ENCODE results near the gene POM121C.
"Not testable (repeated sequence)": the region's sequence is repeated elsewhere in the genome, so short reads cannot be mapped to it uniquely, and the experiment has no call there.

DNA sequence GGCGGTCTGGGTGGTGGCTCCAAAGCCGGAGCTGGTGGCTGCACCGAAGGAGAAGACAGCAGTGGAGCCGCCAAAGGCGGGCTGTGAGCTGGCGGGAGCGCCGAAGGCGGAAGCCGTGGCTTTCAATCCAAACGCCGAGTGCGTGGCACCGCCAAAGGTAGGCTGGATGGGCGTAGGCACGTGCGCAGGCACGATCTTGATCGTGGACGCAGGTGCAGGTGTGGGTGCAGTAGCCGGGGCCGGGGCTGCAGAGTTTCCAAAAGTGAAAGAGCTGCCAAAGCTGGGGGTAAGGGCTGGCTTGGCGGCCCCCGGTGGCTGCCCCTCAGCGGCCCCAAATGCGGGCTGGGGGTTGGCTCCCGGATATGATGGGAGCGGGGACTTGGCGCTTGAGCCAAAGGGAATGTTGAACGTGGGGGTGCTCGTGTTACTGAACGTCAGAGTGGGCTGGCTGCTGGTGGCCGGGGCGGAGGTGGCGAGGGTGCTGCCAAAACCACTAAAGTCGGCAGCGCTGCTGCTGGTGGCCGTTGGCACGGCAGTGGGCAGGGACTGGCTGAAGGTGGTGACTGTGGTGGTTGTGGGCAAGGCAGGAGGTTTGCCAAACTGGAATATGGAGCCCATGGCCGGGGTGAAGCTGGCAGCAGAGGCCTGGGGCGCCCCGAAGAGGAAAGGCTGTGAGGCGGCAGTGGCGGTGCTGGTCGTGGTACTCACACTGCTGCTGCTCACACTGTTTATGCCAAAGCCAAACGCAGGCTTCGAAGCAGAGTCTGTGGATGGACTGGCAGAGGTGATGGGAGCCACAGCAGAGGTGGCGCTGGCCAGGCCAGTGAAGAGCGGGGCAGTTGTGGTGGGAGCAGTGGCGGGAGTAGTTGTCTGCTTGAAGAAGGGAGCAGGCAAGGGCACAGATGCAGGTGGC lies 64.0 kb downstream of the POM121C start:
- TF ChIP-seq ZFX (IDR thresholded peaks at IDR 0.05) = not testable (repeated sequence)
- TF ChIP-seq, protein P1, sequence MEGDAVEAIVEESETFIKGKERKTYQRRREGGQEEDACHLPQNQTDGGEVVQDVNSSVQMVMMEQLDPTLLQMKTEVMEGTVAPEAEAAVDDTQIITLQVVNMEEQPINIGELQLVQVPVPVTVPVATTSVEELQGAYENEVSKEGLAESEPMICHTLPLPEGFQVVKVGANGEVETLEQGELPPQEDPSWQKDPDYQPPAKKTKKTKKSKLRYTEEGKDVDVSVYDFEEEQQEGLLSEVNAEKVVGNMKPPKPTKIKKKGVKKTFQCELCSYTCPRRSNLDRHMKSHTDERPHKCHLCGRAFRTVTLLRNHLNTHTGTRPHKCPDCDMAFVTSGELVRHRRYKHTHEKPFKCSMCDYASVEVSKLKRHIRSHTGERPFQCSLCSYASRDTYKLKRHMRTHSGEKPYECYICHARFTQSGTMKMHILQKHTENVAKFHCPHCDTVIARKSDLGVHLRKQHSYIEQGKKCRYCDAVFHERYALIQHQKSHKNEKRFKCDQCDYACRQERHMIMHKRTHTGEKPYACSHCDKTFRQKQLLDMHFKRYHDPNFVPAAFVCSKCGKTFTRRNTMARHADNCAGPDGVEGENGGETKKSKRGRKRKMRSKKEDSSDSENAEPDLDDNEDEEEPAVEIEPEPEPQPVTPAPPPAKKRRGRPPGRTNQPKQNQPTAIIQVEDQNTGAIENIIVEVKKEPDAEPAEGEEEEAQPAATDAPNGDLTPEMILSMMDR (conservative IDR thresholded peaks at IDR 0.05) = not testable (repeated sequence)
